ENCODE data around the gene LMOD3.

LMOD3 gene

GRCh38 chr3:69119138-69119537, 3.3 kb downstream of the LMOD3 start:
- no peak for DNase-seq (ENCODE audit: low read depth)
- TF ChIP-seq, protein P1, sequence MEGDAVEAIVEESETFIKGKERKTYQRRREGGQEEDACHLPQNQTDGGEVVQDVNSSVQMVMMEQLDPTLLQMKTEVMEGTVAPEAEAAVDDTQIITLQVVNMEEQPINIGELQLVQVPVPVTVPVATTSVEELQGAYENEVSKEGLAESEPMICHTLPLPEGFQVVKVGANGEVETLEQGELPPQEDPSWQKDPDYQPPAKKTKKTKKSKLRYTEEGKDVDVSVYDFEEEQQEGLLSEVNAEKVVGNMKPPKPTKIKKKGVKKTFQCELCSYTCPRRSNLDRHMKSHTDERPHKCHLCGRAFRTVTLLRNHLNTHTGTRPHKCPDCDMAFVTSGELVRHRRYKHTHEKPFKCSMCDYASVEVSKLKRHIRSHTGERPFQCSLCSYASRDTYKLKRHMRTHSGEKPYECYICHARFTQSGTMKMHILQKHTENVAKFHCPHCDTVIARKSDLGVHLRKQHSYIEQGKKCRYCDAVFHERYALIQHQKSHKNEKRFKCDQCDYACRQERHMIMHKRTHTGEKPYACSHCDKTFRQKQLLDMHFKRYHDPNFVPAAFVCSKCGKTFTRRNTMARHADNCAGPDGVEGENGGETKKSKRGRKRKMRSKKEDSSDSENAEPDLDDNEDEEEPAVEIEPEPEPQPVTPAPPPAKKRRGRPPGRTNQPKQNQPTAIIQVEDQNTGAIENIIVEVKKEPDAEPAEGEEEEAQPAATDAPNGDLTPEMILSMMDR (IDR thresholded peaks at IDR 0.05; ENCODE audit: low read depth, low read length, missing control alignments) = no peak
- H3K4me3 ChIP-seq (ENCODE audit: low read depth, low read length) = no peak overlapping the region

- no peak for DNase-seq (ENCODE audit: low read depth)
- TF ChIP-seq, protein P1 (IDR thresholded peaks at IDR 0.05; ENCODE audit: low read depth, low read length, missing control alignments) = no peak
- H3K4me3 ChIP-seq (ENCODE audit: low read depth, low read length) = no peak overlapping the region
Measured at GRCh38 chr3:69118555-69118954, 3.8 kb downstream of the LMOD3 start.

DNA sequence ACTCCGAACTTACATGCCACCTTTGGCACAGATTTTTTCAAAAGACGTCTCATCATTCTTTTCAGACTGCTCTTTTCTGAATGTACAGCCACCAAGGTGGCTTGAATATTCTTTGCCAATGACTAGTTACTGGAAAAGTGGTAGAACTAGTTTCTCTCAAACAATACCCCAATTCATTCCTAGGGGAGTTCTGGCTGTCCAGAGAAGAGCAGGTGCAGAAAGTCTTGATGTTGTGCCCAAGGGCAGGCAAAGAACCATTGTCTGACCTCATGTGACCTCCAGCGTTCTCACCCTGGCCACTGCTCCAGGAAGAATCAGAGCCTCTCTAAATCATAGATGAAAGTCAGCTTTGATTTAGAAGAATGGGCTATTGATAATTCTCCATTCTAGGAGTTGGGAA, 5.5 kb downstream of the LMOD3 start:
- TF ChIP-seq, protein P1 (IDR thresholded peaks at IDR 0.05; ENCODE audit: low read depth, low read length, missing control alignments) = no peak
- no peak overlapping the region for H3K4me3 ChIP-seq (ENCODE audit: low read depth, low read length)
- DNase-seq (ENCODE audit: low read depth) = no peak

DNA sequence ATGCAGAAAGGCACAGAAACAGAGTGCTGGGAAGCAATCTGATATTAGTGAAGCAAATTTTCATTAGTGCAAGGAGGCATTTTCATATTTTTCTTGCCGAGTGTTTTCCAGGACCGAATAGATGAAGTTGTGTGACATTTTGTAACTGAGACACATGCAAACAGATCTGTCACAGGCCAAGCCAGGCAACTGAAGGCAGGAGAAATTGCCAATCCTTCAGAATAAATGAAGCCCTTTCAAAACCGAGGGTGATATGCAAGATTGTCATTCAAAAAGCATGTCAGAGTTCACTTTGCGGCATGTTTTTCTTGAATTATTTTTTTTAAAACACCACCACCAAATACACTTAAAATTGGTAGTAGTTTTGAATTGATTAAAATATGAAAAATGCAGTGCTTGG, 6.2 kb downstream of the LMOD3 start:
- TF ChIP-seq, protein P1 (IDR thresholded peaks at IDR 0.05; ENCODE audit: low read depth, low read length, missing control alignments) = no peak

GRCh38 chr3:69115731-69116130, 6.7 kb downstream of the LMOD3 start:
- H3K4me3 ChIP-seq (ENCODE audit: low read depth, low read length) = no peak overlapping the region
- TF ChIP-seq, protein P1 (IDR thresholded peaks at IDR 0.05; ENCODE audit: low read depth, low read length, missing control alignments) = no peak
- no peak for DNase-seq (ENCODE audit: low read depth)

More for the DNA sequence above, 6.2 kb downstream of the LMOD3 start:
- no peak for DNase-seq (ENCODE audit: low read depth)
- H3K4me3 ChIP-seq (ENCODE audit: low read depth, low read length) = no peak overlapping the region

DNA sequence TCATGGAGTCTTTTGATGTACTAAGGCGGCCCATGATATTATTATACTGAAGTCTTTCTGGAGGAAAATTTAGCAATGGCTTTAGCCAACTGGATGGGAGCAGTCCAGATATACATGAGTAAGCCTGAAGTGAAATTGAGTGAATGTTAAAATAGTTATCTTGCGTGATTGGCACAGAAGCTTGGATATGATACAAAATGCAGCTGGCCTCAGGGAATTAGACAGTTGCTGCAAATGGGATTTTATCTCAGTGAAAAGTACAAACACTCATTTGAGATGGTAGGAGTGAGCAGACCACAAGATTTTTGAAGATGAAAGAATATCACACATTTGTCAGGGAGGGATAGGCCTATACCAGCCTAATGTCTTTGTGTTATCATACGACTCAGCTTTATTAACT, 8.9 kb downstream of the LMOD3 start:
- no peak for DNase-seq (ENCODE audit: low read depth)
- H3K4me3 ChIP-seq (ENCODE audit: low read depth, low read length) = no peak overlapping the region
- TF ChIP-seq, protein P1 (IDR thresholded peaks at IDR 0.05; ENCODE audit: low read depth, low read length, missing control alignments) = no peak

DNA sequence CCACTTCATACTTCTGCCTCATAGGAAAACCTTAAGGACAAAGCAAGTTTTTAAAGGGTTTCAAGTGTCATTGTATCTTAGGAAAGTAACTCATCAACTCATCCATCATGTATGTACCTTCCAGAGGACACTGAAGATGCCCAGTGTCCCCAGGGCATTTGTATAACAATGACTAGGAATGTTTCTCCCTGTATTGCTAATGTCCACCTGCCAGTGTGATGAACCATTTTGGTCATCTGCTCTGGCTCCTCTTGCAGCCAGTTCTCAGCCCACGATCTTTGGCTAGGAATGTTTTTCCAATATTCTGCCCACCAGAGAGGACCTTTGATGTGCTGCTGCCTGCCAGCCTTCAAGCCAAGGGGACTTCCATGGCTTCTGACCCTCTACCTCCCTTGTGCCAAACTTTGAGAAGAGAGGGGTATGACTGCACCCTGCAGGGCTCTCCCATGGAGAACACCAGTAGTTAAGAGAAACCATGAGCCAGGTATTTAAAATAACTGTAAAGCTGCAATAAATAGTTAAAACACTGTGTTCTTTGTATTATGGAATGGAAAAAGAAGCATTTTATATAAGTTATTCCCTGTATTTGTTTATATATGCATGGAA, 11.4 kb downstream of the LMOD3 start:
- no peak for DNase-seq (ENCODE audit: low read depth)
- TF ChIP-seq, protein P1 (IDR thresholded peaks at IDR 0.05; ENCODE audit: low read depth, low read length, missing control alignments) = no peak
- no peak overlapping the region for H3K4me3 ChIP-seq (ENCODE audit: low read depth, low read length)
